PC-3 (cell line): ENCODE data around the gene TBPL1. TPM values are rescaled to one million over a fixed set of nuclear protein-coding genes. Genes with fewer than 3 reads are reported as not detected.

Experiments
- ATAC-seq: fragments of 200-7000 bp; cut with Tn5 transposase; 2 replicates; pipeline ENCODE4 v1.9.1; 2020; ENCODE audit warnings: mild to moderate bottlenecking, moderate library complexity
- BruUV-seq: library from RNA; stranded (reverse); fragments of 400-500 nt; replicated peaks from 2 replicates; lab custom pipeline; 2021; lab: Mats Ljungman, UMichigan
- CTCF ChIA-PET: fragments of 300-600 bp; sonication (Branson Sonifier 250); formaldehyde crosslinking; loops from one replicate; lab custom pipeline; 2022; ENCODE audit warnings: antibody characterized with exemption; lab: Charles Lee
- POLR2A ChIA-PET: fragments of 300-600 bp; sonication (Branson Sonifier 250); formaldehyde crosslinking; loops from one replicate; lab custom pipeline; 2022; ENCODE audit warnings: antibody characterized with exemption; ENCODE audit not compliant: unreplicated experiment; lab: Charles Lee
- DNase-seq: peaks from one replicate; pipeline ENCODE4 v3.0.0-alpha.2; 2015
- H2AFZ ChIP-seq: fragments of 300-600 bp; sonication (generic); 2 replicates; pipeline ENCODE4 v1.6.0; 2016; ENCODE audit warnings: antibody characterized with exemption, low read length
- H3F3A ChIP-seq: fragments of 300-600 bp; sonication (generic); one replicate; pipeline ENCODE4 v1.6.0; 2017; ENCODE audit warnings: antibody characterized with exemption, low read length, control low read depth, mild to moderate bottlenecking; ENCODE audit not compliant: unreplicated experiment
- H3K27ac ChIP-seq: fragments of 300-600 bp; sonication (generic); 2 replicates; pipeline ENCODE4 v1.5.1; 2016; ENCODE audit warnings: mild to moderate bottlenecking, low read length
- H3K27me3 ChIP-seq: fragments of 300-600 bp; sonication (generic); 2 replicates; pipeline ENCODE4 v1.6.1; 2016; ENCODE audit warnings: low read length, mixed read lengths
- H3K36me3 ChIP-seq: fragments of 300-600 bp; sonication (generic); 2 replicates; pipeline ENCODE4 v1.6.1; 2016; ENCODE audit warnings: low read depth, mixed run types, low read length, mixed read lengths
- H3K4me1 ChIP-seq: fragments of 300-600 bp; sonication (generic); 2 replicates; pipeline ENCODE4 v1.5.1; 2016; ENCODE audit warnings: low read length; ENCODE audit not compliant: insufficient read depth
- H3K4me2 ChIP-seq: fragments of 300-600 bp; sonication (generic); 2 replicates; pipeline ENCODE4 v1.6.0; 2016; ENCODE audit warnings: low read length
- H3K4me3 ChIP-seq: fragments of 300-600 bp; sonication (generic); 2 replicates; pipeline ENCODE4 v1.5.1; 2016; ENCODE audit warnings: mild to moderate bottlenecking, low read length, mixed read lengths
- H3K79me2 ChIP-seq: fragments of 300-600 bp; sonication (generic); 2 replicates; pipeline ENCODE4 v1.6.1; 2017; ENCODE audit warnings: low read length, mixed read lengths
- H3K9ac ChIP-seq: fragments of 300-600 bp; sonication (generic); 2 replicates; pipeline ENCODE4 v1.6.0; 2016; ENCODE audit warnings: mild to moderate bottlenecking, low read length
- H3K9me2 ChIP-seq: fragments of 300-600 bp; sonication (generic); replicated peaks from 2 replicates; pipeline ENCODE4 v1.6.1; 2016; ENCODE audit warnings: mixed run types, low read length, mixed read lengths
- H3K9me3 ChIP-seq: fragments of 300-600 bp; sonication (generic); 2 replicates; pipeline ENCODE4 v1.6.1; 2016; ENCODE audit warnings: low read length, mixed read lengths
- H4K20me1 ChIP-seq: fragments of 300-600 bp; sonication (generic); 2 replicates; pipeline ENCODE4 v1.6.1; 2016; ENCODE audit warnings: low read length, mixed read lengths
- EZH2 ChIP-seq: fragments of 300-600 bp; sonication (generic); IDR thresholded peaks from one replicate; pipeline ENCODE4 v1.6.1; 2017; ENCODE audit warnings: antibody characterized with exemption, mild to moderate bottlenecking, low read length; ENCODE audit not compliant: unreplicated experiment
- EZH2phosphoT487 ChIP-seq: fragments of 300-600 bp; sonication (generic); IDR thresholded peaks from 2 replicates; pipeline ENCODE4 v1.6.1; 2018; ENCODE audit warnings: mild to moderate bottlenecking, antibody characterized with exemption, low read length, borderline replicate concordance
- intact Hi-C: fragments of 100-400 bp; cut with micrococcal nuclease; formaldehyde crosslinking; loops from 2 replicates; pipeline ENCODE4 v1.9.0; 2023
- total RNA-seq: library from RNA; depleted of rRNA; stranded (reverse); fragments of >200 nt; gene quantifications from 2 replicates; pipeline ENCODE4 v1.2.3, GENCODE V29; 2014
- TF ChIP-seq, protein P1 (sequence below): fragments of 300-600 bp; sonication (generic); conservative IDR thresholded peaks from 2 replicates; pipeline ENCODE4 v1.5.1; 2017; ENCODE audit warnings: antibody characterized with exemption, low read depth, mild to moderate bottlenecking, low read length

The TBPL1 gene
- total RNA-seq, 1 experiment from 2014 or later: 30.8 TPM

DNA sequence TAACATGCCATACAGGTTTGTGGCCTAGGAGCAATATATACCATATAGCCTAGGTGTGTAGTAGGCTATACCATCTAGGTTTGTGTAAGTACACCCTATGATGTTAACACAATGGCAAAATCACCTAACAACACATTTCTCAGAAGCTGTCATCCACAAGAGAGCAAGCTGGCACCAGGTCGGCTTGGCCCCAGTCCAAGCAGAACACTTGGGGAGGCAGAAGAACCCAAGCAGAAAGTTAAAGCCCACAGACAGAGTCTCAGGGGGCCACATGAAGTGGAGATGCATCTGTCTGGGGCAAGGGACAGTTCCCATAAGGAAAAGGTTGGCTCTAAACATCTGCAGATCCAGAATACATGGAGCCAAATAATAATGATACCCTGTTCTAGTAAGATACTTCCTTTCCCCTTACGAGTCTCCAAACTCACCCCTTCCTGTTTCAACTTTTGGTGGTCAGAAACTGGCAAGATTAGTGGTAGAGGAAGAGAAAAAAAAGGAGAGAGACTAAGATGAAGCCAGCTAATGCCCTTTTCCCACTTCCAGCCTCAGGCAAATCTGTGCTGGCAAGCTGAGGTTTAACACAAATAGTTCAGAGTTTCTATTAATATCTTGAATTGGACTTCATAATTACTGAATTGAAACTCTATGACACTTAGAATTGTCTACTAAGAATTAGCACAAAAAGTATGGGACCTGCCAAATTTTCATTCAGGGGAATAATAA, 34.7 kb upstream of the TBPL1 start:
- H3K4me2 ChIP-seq: no peak overlapping the region
- H3K9me2 ChIP-seq: no peaks in the 10 kb centered on the region
- intact Hi-C loops: loop anchor here (10.0 kb wide), 1 partner anchor 1084 kb away; no protein-coding TSS in a partner anchor
- H4K20me1 ChIP-seq: no peaks in the 10 kb centered on the region
- H3K36me3 ChIP-seq: no peaks in the 10 kb centered on the region; the same call in 1 of the 2 replicates
- H3K4me3 ChIP-seq: no peak overlapping the region
- no peaks in the 10 kb centered on the region; the same call in 1 of the 2 replicates for H3K4me1 ChIP-seq
- H3K27me3 ChIP-seq: no peaks in the 10 kb centered on the region
- no peak overlapping the region for H3K9ac ChIP-seq
- BruUV-seq: no TSS peak
- no peaks in the 10 kb centered on the region for H3K79me2 ChIP-seq
- H3F3A ChIP-seq: no peaks in the 10 kb centered on the region
- H3K27ac ChIP-seq: no peak overlapping the region
- ChIA-PET POLR2A (no interaction called here), CTCF (no interaction called here)
- TF ChIP-seq, protein P1, sequence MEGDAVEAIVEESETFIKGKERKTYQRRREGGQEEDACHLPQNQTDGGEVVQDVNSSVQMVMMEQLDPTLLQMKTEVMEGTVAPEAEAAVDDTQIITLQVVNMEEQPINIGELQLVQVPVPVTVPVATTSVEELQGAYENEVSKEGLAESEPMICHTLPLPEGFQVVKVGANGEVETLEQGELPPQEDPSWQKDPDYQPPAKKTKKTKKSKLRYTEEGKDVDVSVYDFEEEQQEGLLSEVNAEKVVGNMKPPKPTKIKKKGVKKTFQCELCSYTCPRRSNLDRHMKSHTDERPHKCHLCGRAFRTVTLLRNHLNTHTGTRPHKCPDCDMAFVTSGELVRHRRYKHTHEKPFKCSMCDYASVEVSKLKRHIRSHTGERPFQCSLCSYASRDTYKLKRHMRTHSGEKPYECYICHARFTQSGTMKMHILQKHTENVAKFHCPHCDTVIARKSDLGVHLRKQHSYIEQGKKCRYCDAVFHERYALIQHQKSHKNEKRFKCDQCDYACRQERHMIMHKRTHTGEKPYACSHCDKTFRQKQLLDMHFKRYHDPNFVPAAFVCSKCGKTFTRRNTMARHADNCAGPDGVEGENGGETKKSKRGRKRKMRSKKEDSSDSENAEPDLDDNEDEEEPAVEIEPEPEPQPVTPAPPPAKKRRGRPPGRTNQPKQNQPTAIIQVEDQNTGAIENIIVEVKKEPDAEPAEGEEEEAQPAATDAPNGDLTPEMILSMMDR: no peak
- H2AFZ ChIP-seq: no peak overlapping the region
- ATAC-seq (no peak), DNase-seq (no peak)
- no peaks in the 10 kb centered on the region for H3K9me3 ChIP-seq

DNA sequence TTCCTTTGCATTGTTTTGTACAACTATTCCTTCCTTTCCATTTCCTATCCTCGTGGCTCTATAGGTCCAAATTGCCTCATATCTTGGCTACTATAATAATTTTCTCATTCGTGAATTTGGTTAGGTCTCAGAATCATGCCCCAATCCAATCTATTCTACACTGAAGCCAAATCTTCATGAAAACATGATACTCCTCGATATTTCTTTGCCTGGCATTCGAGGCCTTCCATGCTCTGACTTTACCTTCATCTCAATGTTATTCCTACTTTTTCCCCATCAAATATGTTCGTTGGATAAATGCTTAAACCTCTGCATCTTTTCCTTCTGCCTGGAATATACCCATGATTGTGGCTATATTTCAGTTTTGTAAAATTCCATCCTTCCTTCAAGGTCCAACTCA, 33.7 kb upstream of the TBPL1 start:
- Histone ChIP-seq H3K79me2 (no peaks in the 10 kb centered on the region), H3K9ac (no peak overlapping the region), H3K4me3 (no peak overlapping the region), H3K9me2 (no peaks in the 10 kb centered on the region), H3K4me1 (no peaks in the 10 kb centered on the region; the same call in 1 of the 2 replicates), H3K36me3 (no peaks in the 10 kb centered on the region; the same call in 1 of the 2 replicates), H3K27ac (no peak overlapping the region), H3K27me3 (no peaks in the 10 kb centered on the region), H3K4me2 (no peak overlapping the region), H2AFZ (no peak overlapping the region), H3F3A (no peaks in the 10 kb centered on the region), H4K20me1 (no peaks in the 10 kb centered on the region), H3K9me3 (no peaks in the 10 kb centered on the region)
- ATAC-seq (no peak), DNase-seq (no peak)
- TF ChIP-seq EZH2 (no peak), EZH2phosphoT487 (no peak)
- TF ChIP-seq, protein P1: no peak
- CTCF ChIA-PET: no interaction called here
- BruUV-seq: no TSS peak
- POLR2A ChIA-PET: no interaction called here
- intact Hi-C loops: loop anchor here (10.0 kb wide), 1 partner anchor 1085 kb away; no protein-coding TSS in a partner anchor
